CD14-positive monocyte (primary cell): ENCODE data around the gene DOCK4. TPM values are rescaled to one million over a fixed set of nuclear protein-coding genes. Genes with fewer than 3 reads are reported as not detected.

Experiments
- DNase-seq, 3 donors: peaks; one replicate each; pipeline ENCODE4 v3.0.0-alpha.2; 2011 to 2022
- H2AFZ ChIP-seq: 2 replicates; pipeline ENCODE4 v1.6.0; 2012; ENCODE audit warnings: mild to moderate bottlenecking, low read depth, low read length, inconsistent platforms; ENCODE audit not compliant: insufficient read depth, poor library complexity, severe bottlenecking
- H3K27ac ChIP-seq, 2 donors: 1 replicate in 1 of 2; 2 replicates in 1 of 2; pipeline ENCODE4 v1.5.1; 2012 to 2013; ENCODE audit warnings: low read length in 2 of 2, control low read depth in 1 of 2, inconsistent platforms in 1 of 2, low read depth in 1 of 2, mild to moderate bottlenecking in 1 of 2
- H3K27me3 ChIP-seq, 2 donors: one replicate each; pipeline versions ENCODE4 v1.6.0 to v1.6.1; 2011 to 2013; ENCODE audit warnings: low read length in 2 of 2; ENCODE audit not compliant: control insufficient read depth in 2 of 2, insufficient read depth in 2 of 2
- H3K36me3 ChIP-seq, 2 donors: replicated peaks in 1 of 2; 1 replicate in 1 of 2; 2 replicates in 1 of 2; pipeline versions ENCODE4 v1.5.1 to v1.6.1; 2012 to 2013; ENCODE audit warnings: low read length in 2 of 2, control low read depth in 1 of 2, inconsistent platforms in 1 of 2, mild to moderate bottlenecking in 1 of 2; ENCODE audit not compliant: insufficient read depth in 2 of 2, control insufficient read depth in 1 of 2
- H3K4me1 ChIP-seq, 2 donors: 1 replicate in 1 of 2; 2 replicates in 1 of 2; pipeline versions ENCODE4 v1.5.1 to v1.6.1; 2012 to 2013; ENCODE audit warnings: low read length in 2 of 2, control low read depth in 1 of 2, inconsistent platforms in 1 of 2, mild to moderate bottlenecking in 1 of 2, moderate library complexity in 1 of 2; ENCODE audit not compliant: insufficient read depth in 2 of 2, control insufficient read depth in 1 of 2
- H3K4me2 ChIP-seq: replicated peaks from 2 replicates; pipeline ENCODE3; 2012; ENCODE audit warnings: low read length, moderate library complexity, mild to moderate bottlenecking; ENCODE audit not compliant: poor library complexity, severe bottlenecking; ENCODE audit errors: extremely low read depth
- H3K4me3 ChIP-seq, 3 experiments: fragments of 200-600 bp in 1 of 3; sonication (generic) in 1 of 3; replicated peaks in 1 of 3; 1 replicate in 2 of 3; 2 replicates in 1 of 3; pipeline ENCODE4 v1.5.1; 2011 to 2013; ENCODE audit warnings: low read length in 3 of 3, mild to moderate bottlenecking in 3 of 3, control low read depth in 2 of 3, low read depth in 2 of 3, inconsistent platforms in 1 of 3, moderate library complexity in 1 of 3
- H3K79me2 ChIP-seq: 2 replicates; pipeline ENCODE4 v1.6.0; 2012; ENCODE audit warnings: mild to moderate bottlenecking, control low read depth, inconsistent platforms, low read length, moderate library complexity; ENCODE audit not compliant: insufficient read depth
- H3K9ac ChIP-seq: 2 replicates; pipeline ENCODE4 v1.6.0; 2017; ENCODE audit warnings: low read length, mild to moderate bottlenecking; ENCODE audit not compliant: insufficient read depth, poor library complexity, severe bottlenecking
- H3K9me3 ChIP-seq, 2 donors: replicated peaks in 1 of 2; 1 replicate in 1 of 2; 2 replicates in 1 of 2; pipeline versions ENCODE4 v1.5.1 to v1.6.1; 2012 to 2013; ENCODE audit warnings: low read length in 2 of 2, control low read depth in 1 of 2; ENCODE audit not compliant: control insufficient read depth in 1 of 2, insufficient read depth in 1 of 2
- H4K20me1 ChIP-seq: 2 replicates; pipeline ENCODE4 v1.6.0; 2012; ENCODE audit warnings: mild to moderate bottlenecking, low read length, control low read depth, moderate library complexity; ENCODE audit not compliant: insufficient read depth
- H3K27ac Mint-ChIP-seq, 7 donors: one replicate each; pipeline ENCODE4 v1.8.0; 2020; ENCODE audit warnings: mild to moderate bottlenecking in 7 of 7, mixed read lengths in 7 of 7, moderate library complexity in 6 of 7, inconsistent platforms in 2 of 7
- H3K27me3 Mint-ChIP-seq, 3 donors: one replicate each; pipeline ENCODE4 v1.8.0; 2021 to 2022; ENCODE audit warnings: low read depth in 3 of 3, mild to moderate bottlenecking in 3 of 3, mixed read lengths in 3 of 3, moderate library complexity in 3 of 3, inconsistent platforms in 1 of 3
- H3K36me3 Mint-ChIP-seq, 2 donors: one replicate each; pipeline ENCODE4 v1.8.0; 2020; ENCODE audit warnings: mixed read lengths in 2 of 2, inconsistent platforms in 1 of 2, mild to moderate bottlenecking in 1 of 2
- H3K4me1 Mint-ChIP-seq: one replicate; pipeline ENCODE4 v1.8.0; 2020; ENCODE audit warnings: mild to moderate bottlenecking, mixed read lengths
- H3K4me3 Mint-ChIP-seq, 2 donors: one replicate each; pipeline ENCODE4 v1.8.0; 2020; ENCODE audit warnings: mild to moderate bottlenecking in 2 of 2, mixed read lengths in 2 of 2, moderate library complexity in 1 of 2
- H3K9me3 Mint-ChIP-seq, 7 donors: one replicate each; pipeline ENCODE4 v1.8.0; 2020 to 2022; ENCODE audit warnings: mixed read lengths in 7 of 7, mild to moderate bottlenecking in 6 of 7, moderate library complexity in 6 of 7, inconsistent platforms in 2 of 7
- WGBS: methylation state at CpG from one replicate; pipeline ENCODE4 v1.1.5; 2013; ENCODE audit warnings: missing lambda C conversion rate; ENCODE audit not compliant: insufficient coverage; 5-methylcytosine and 5-hydroxymethylcytosine counted together
- intact Hi-C, 2 donors: fragments of 100-400 bp; cut with micrococcal nuclease; formaldehyde crosslinking; loops; one replicate each; pipeline versions ENCODE4 v1.15.0 to v1.15.1; 2023
- polyA plus RNA-seq, 3 donors: library from polyadenylated mRNA; depleted of rRNA in 1 of 3; unstranded in 2 of 3; stranded (reverse) in 1 of 3; fragments of 300-500 nt in 2 of 3; fragments of >200 nt in 1 of 3; fragmentation: Illumina TruSeq in 2 of 3; gene quantifications; 1 replicate in 2 of 3; 2 replicates in 1 of 3; pipeline ENCODE4 v1.2.3, GENCODE V29; 2012 to 2021
- TF ChIP-seq, protein P1 (sequence below): fragments of 200-600 bp; IDR thresholded peaks from one replicate; pipeline ENCODE4 v1.8.0; 2022; ENCODE audit warnings: antibody characterized with exemption, mild to moderate bottlenecking

Gene DOCK4
- polyA plus RNA-seq, 3 donors = 1.3 to 5.0 (median 2.7) TPM

DNA sequence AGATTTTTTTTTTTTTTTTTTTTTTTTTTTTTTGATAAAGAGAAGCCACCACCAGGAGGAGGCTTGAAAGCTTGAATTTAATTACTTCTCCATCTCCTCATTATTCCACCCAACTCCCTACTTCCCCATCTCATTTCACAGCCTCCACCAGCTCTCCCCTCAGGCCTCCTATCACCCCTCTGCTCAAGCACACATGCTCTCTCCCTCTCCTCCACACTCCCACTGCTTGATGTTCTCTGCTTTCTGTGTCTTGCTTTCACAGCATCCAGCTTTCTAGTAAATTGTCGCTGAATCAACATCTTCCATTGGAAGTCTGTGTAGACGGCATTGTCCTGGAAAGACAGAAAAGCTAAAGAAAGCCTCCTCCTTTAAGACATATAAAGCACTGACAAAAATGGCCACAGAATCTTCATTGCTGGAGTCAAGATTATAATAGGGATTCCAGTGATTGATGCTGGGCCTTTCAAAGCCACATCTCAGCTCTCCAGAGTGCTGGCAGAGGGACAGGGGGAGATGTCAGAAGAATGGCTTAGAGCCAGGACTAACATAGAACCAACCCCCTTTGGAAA is 58.3 kb downstream of the DOCK4 start:
- intact Hi-C loops = no loop called here
- WGBS = 100% methylated on average over 1 of the region's 2 CpGs
- H3K4me1 ChIP-seq = no peaks in the 10 kb centered on the region
- H3K4me3 ChIP-seq = no peak overlapping the region
- H3K9me3 ChIP-seq = no peaks in the 10 kb centered on the region
- H4K20me1 ChIP-seq = no peaks in the 10 kb centered on the region
- Mint-ChIP-seq H3K4me1 (no peaks in the 10 kb centered on the region), H3K36me3 (no peaks in the 10 kb centered on the region), H3K27me3 (peaks cover 0 to 2% (median 2%) of the 10 kb centered on the region in 3 donors), H3K9me3 (no peaks in the 10 kb centered on the region), H3K4me3 (no peak overlapping the region), H3K27ac (peak overlapping the region in 2 of 7 donors; percentile 9 to 14)
- TF ChIP-seq, protein P1, sequence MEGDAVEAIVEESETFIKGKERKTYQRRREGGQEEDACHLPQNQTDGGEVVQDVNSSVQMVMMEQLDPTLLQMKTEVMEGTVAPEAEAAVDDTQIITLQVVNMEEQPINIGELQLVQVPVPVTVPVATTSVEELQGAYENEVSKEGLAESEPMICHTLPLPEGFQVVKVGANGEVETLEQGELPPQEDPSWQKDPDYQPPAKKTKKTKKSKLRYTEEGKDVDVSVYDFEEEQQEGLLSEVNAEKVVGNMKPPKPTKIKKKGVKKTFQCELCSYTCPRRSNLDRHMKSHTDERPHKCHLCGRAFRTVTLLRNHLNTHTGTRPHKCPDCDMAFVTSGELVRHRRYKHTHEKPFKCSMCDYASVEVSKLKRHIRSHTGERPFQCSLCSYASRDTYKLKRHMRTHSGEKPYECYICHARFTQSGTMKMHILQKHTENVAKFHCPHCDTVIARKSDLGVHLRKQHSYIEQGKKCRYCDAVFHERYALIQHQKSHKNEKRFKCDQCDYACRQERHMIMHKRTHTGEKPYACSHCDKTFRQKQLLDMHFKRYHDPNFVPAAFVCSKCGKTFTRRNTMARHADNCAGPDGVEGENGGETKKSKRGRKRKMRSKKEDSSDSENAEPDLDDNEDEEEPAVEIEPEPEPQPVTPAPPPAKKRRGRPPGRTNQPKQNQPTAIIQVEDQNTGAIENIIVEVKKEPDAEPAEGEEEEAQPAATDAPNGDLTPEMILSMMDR = peak; percentile 8
- H3K36me3 ChIP-seq = no peaks in the 10 kb centered on the region
- no peak for DNase-seq
- H3K9ac ChIP-seq = no peak overlapping the region
- H3K27ac ChIP-seq = no peak overlapping the region
- H2AFZ ChIP-seq = no peak overlapping the region
- H3K79me2 ChIP-seq = no peaks in the 10 kb centered on the region
- no peak overlapping the region for H3K4me2 ChIP-seq
- no peaks in the 10 kb centered on the region for H3K27me3 ChIP-seq

DNA sequence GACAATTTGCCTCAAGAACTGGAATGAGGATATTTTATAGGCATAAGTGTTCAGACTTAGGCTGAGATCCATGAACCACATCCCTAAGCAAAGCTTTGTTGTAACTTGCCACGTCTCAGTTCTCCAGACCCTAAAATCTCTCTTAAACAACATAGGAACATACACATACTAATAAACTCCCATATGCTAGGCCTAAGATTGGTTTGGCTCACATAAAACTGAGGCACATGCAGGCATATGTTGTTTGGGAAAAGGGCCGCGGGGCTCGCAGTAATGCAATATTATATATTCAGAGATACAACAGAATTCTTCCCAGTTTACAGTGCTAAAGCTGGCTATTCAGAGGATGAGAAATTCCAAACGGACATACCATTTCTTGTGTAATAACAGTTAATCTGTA is 61.0 kb downstream of the DOCK4 start:
- H3K4me1 ChIP-seq = no peaks in the 10 kb centered on the region
- no peak overlapping the region for H3K4me3 Mint-ChIP-seq

More for the DNA sequence above, 61.0 kb downstream of the DOCK4 start:
- H3K4me1 Mint-ChIP-seq = no peaks in the 10 kb centered on the region
- H3K27ac Mint-ChIP-seq = no peak overlapping the region
- no peaks in the 10 kb centered on the region for H4K20me1 ChIP-seq
- no peak for DNase-seq
- H3K9me3 ChIP-seq = no peaks in the 10 kb centered on the region
- no peak overlapping the region for H2AFZ ChIP-seq
- H3K79me2 ChIP-seq = no peaks in the 10 kb centered on the region
- H3K27ac ChIP-seq = no peak overlapping the region
- no peak overlapping the region for H3K4me2 ChIP-seq
- H3K4me3 ChIP-seq = no peak overlapping the region
- no peaks in the 10 kb centered on the region for H3K27me3 ChIP-seq
- H3K36me3 Mint-ChIP-seq = no peaks in the 10 kb centered on the region
- H3K9ac ChIP-seq = no peak overlapping the region
- TF ChIP-seq, protein P1 = no peak
- H3K9me3 Mint-ChIP-seq = no peaks in the 10 kb centered on the region
- H3K36me3 ChIP-seq = no peaks in the 10 kb centered on the region
- intact Hi-C loops = no loop called here
- WGBS = no CpG with 5 or more reads among the region's 5 CpGs
- peaks cover 0 to 2% (median 1%) of the 10 kb centered on the region in 3 donors for H3K27me3 Mint-ChIP-seq
